OCI-LY7 (cell line): ENCODE measurements around the gene ZNF70.

Experiments used
- CTCF ChIP-seq: fragments of 200-600 bp; sonication (generic); conservative IDR thresholded peaks from 2 replicates; pipeline ENCODE4 v1.5.1; 2014; ENCODE audit warnings: mild to moderate bottlenecking, antibody characterized with exemption, low read length, moderate library complexity, mixed read lengths
- EZH2phosphoT487 ChIP-seq: fragments of 200-600 bp; sonication (generic); IDR thresholded peaks from 2 replicates; pipeline ENCODE4 v1.6.1; 2018; ENCODE audit warnings: low read depth, borderline replicate concordance, mild to moderate bottlenecking, mixed run types, antibody characterized with exemption, low read length, moderate library complexity, mixed read lengths

GRCh38 chr22:23762842-23763578 lies 12.1 kb upstream of the ZNF70 start, which contains the start of gene C22orf15:
- TF ChIP-seq CTCF (no peak), EZH2phosphoT487 (no peak)
